HepG2 (cell line): ENCODE results near the gene URI1. TPM values are rescaled to one million over a fixed set of nuclear protein-coding genes. Genes with fewer than 3 reads are reported as not detected.

ENCODE experiments used
- ATAC-seq: fragments of 200-7000 bp; cut with Tn5 transposase; 3 replicates; pipeline ENCODE4 v1.9.1; 2020; ENCODE audit warnings: mild to moderate bottlenecking, moderate library complexity
- BruUV-seq: library from RNA; stranded (reverse); fragments of 400-500 nt; replicated peaks from 2 replicates; lab custom pipeline; 2021; lab: Mats Ljungman, UMichigan
- CTCF ChIA-PET: fragments of 300-600 bp; formaldehyde crosslinking; extraction: SDS; loops from one replicate; lab custom pipeline; 2021; ENCODE audit warnings: low total read pairs, inconsistent platforms, low intra/inter-chr PET ratio; lab: Yijun Ruan, JAX
- POLR2A ChIA-PET: fragments of 350-600 bp; sonication (Branson Sonifier 250); formaldehyde crosslinking; loops from one replicate; lab custom pipeline; 2020; ENCODE audit warnings: antibody characterized with exemption, inconsistent platforms; lab: Yijun Ruan, JAX
- DNase-seq: peaks from one replicate; pipeline ENCODE4 v3.0.0-alpha.2; 2015; ENCODE audit warnings: low spot score
- FAIRE-seq: peaks from 3 replicates; lab custom pipeline; 2011; peaks lifted over from hg19 to GRCh38; lab: Jason Lieb, UNC
- H2AFZ ChIP-seq: one replicate; pipeline ENCODE4 v1.6.1; 2011; ENCODE audit warnings: low read length, inconsistent platforms
- H3K27ac ChIP-seq: fragments of 300-600 bp; 3 replicates; pipeline ENCODE4 v1.8.0; 2011; ENCODE audit warnings: mixed run types, mild to moderate bottlenecking, mixed read lengths, low read length, inconsistent platforms; ENCODE audit not compliant: insufficient read depth; ENCODE audit errors: extremely low read length
- H3K27me3 ChIP-seq, 2 experiments: fragments of 200-600 bp in 1 of 2; 2 replicates in 1 of 2; 3 replicates in 1 of 2; pipeline versions ENCODE4 v1.6.0 to v1.8.0; 2011; ENCODE audit warnings: low read length in 2 of 2, mild to moderate bottlenecking in 2 of 2, moderate library complexity in 2 of 2, inconsistent platforms in 1 of 2; ENCODE audit not compliant: insufficient read depth in 2 of 2, control insufficient read depth in 1 of 2
- H3K36me3 ChIP-seq, 2 experiments: fragments of 200-600 bp in 1 of 2; replicated peaks in 1 of 2; 2 replicates in 1 of 2; 3 replicates in 1 of 2; pipeline versions ENCODE4 v1.5.1 to v1.8.0; 2011; ENCODE audit warnings: low read length in 2 of 2, inconsistent platforms in 1 of 2; ENCODE audit not compliant: insufficient read depth in 2 of 2, control insufficient read depth in 1 of 2
- H3K4me1 ChIP-seq: 2 replicates; pipeline ENCODE4 v1.5.1; 2012; ENCODE audit warnings: low read length, inconsistent platforms; ENCODE audit not compliant: insufficient read depth
- H3K4me2 ChIP-seq: 2 replicates; pipeline ENCODE4 v1.6.0; 2011; ENCODE audit warnings: low read depth, low read length, inconsistent platforms
- H3K4me3 ChIP-seq, 3 experiments: fragments of 200-600 bp in 1 of 3; sonication (generic), shearing (Covaris generic) in 1 of 3; replicated peaks in 1 of 3; 2 replicates each; pipeline ENCODE4 v1.5.1; 2011 to 2016; ENCODE audit warnings: low read length in 3 of 3, inconsistent platforms in 2 of 3, low read depth in 2 of 3, mild to moderate bottlenecking in 2 of 3, control low read depth in 1 of 3, mixed read lengths in 1 of 3; ENCODE audit not compliant: insufficient read depth in 1 of 3
- H3K79me2 ChIP-seq: one replicate; pipeline ENCODE4 v1.6.1; 2011; ENCODE audit warnings: low read length, inconsistent platforms; ENCODE audit not compliant: insufficient read depth
- H3K9ac ChIP-seq: 2 replicates; pipeline ENCODE4 v1.6.0; 2011; ENCODE audit warnings: mild to moderate bottlenecking, low read depth, low read length, inconsistent platforms; ENCODE audit not compliant: insufficient read depth
- H3K9me3 ChIP-seq: 2 replicates; pipeline ENCODE4 v1.5.1; 2012; ENCODE audit warnings: mild to moderate bottlenecking, low read length
- H4K20me1 ChIP-seq: 2 replicates; pipeline ENCODE4 v1.6.0; 2011; ENCODE audit warnings: inconsistent platforms, mild to moderate bottlenecking, low read length, moderate library complexity; ENCODE audit not compliant: insufficient read depth
- CC2D1A ChIP-seq: sonication (generic); formaldehyde crosslinking; IDR thresholded peaks from 2 replicates; pipeline ENCODE4 v1.8.1; 2023; ENCODE audit warnings: mild to moderate bottlenecking, missing genetic modification reagents
- CHCHD3 ChIP-seq: sonication (generic); formaldehyde crosslinking; IDR thresholded peaks from 2 replicates; pipeline ENCODE4 v1.8.0; 2022; ENCODE audit warnings: mild to moderate bottlenecking, missing genetic modification reagents, moderate library complexity
- CREB3 ChIP-seq: sonication (generic); formaldehyde crosslinking; IDR thresholded peaks from 2 replicates; pipeline ENCODE4 v1.5.0; 2020; ENCODE audit warnings: missing genetic modification reagents
- E2F1 ChIP-seq: sonication (generic); formaldehyde crosslinking; IDR thresholded peaks from 2 replicates; pipeline ENCODE4 v1.5.0; 2020; ENCODE audit warnings: missing genetic modification reagents
- ETS1 ChIP-seq: sonication (generic); formaldehyde crosslinking; IDR thresholded peaks from 2 replicates; pipeline ENCODE4 v1.4.0; 2020; ENCODE audit warnings: missing genetic modification reagents
- ETV6 ChIP-seq: sonication (generic); formaldehyde crosslinking; conservative IDR thresholded peaks from 2 replicates; pipeline ENCODE4 v1.4.0; 2020; ENCODE audit warnings: missing genetic modification reagents
- ISX ChIP-seq: sonication (generic); formaldehyde crosslinking; conservative IDR thresholded peaks from 2 replicates; pipeline ENCODE4 v1.5.0; 2020; ENCODE audit warnings: missing genetic modification reagents
- MIXL1 ChIP-seq: IDR thresholded peaks from 2 replicates; pipeline ENCODE4 v1.6.1; 2016
- MYC ChIP-seq: sonication (generic); formaldehyde crosslinking; IDR thresholded peaks from 2 replicates; pipeline ENCODE4 v1.9.0; 2021; ENCODE audit warnings: missing genetic modification reagents, borderline replicate concordance
- PITX1 ChIP-seq: sonication (generic); formaldehyde crosslinking; IDR thresholded peaks from 2 replicates; pipeline ENCODE4 v1.5.1; 2020; ENCODE audit warnings: mild to moderate bottlenecking, missing genetic modification reagents
- SMAD3 ChIP-seq: sonication (generic); formaldehyde crosslinking; IDR thresholded peaks from 2 replicates; pipeline ENCODE4 v1.4.0; 2020; ENCODE audit warnings: missing genetic modification reagents
- SOX13 ChIP-seq, 3 experiments: fragments of 450-650 bp in 1 of 3; sonication (generic) in 1 of 3; formaldehyde crosslinking in 1 of 3; IDR thresholded peaks in 2 of 3; conservative IDR thresholded peaks in 1 of 3; 2 replicates each; pipeline versions ENCODE4 v1.5.0 to v1.6.1; 2016 to 2020; ENCODE audit warnings: antibody characterized with exemption in 1 of 3, mild to moderate bottlenecking in 1 of 3, missing compliant biosample characterization in 1 of 3, missing genetic modification reagents in 1 of 3, moderate library complexity in 1 of 3
- ZNF235 ChIP-seq: sonication (generic); formaldehyde crosslinking; IDR thresholded peaks from 2 replicates; pipeline ENCODE4 v1.8.1; 2023; ENCODE audit warnings: mild to moderate bottlenecking, missing genetic modification reagents, borderline replicate concordance
- ZNF280D ChIP-seq: sonication (generic); formaldehyde crosslinking; IDR thresholded peaks from 2 replicates; pipeline ENCODE4 v1.5.1; 2020; ENCODE audit warnings: mild to moderate bottlenecking, missing genetic modification reagents
- ZNF792 ChIP-seq: IDR thresholded peaks from 2 replicates; pipeline ENCODE4 v1.6.1; 2016
- in situ Hi-C: cut with HindIII; loops from 2 replicates; pipeline ENCODE4 v1.10.0; 2017; ENCODE audit warnings: low pct_unique_long_range_greater_than_20kb; ENCODE audit not compliant: extremely low pct_ligation_motif_present
- intact Hi-C: fragments of 100-400 bp; cut with micrococcal nuclease; formaldehyde crosslinking; loops from one replicate; pipeline ENCODE4 v1.10.0; 2022; ENCODE audit not compliant: unreplicated experiment
- polyA plus RNA-seq, 8 experiments: library from polyadenylated mRNA; depleted of rRNA in 3 of 8; stranded (reverse) in 7 of 8; unstranded in 1 of 8; fragments of >200 nt; fragmentation: Illumina TruSeq in 4 of 8; extraction: Trizol in 4 of 8; gene quantifications; 2 replicates each; pipeline versions ENCODE4 v1.2.1 to v1.2.3, GENCODE V29; 2011 to 2016; ENCODE audit warnings: low read depth in 4 of 8, missing spikeins in 1 of 8, mixed read lengths in 1 of 8; ENCODE audit not compliant: insufficient read depth in 1 of 8
- total RNA-seq, 5 experiments: library from RNA; depleted of rRNA; stranded (reverse); fragments of >200 nt; fragmentation: Illumina TruSeq; extraction: Trizol; gene quantifications; 2 replicates each; pipeline ENCODE4 v1.2.3, GENCODE V29; 2016; ENCODE audit warnings: low read depth in 1 of 5

Gene URI1
- total and polyA plus RNA-seq, 2 of the 13 experiments (the other 11 are each of a cell fraction or from before 2014, with no cell fraction given) = 43.6 to 67.9 TPM

- no TSS peak for BruUV-seq
- Histone ChIP-seq H4K20me1 (no peaks in the 10 kb centered on the region), H3K4me3 (no peak overlapping the region), H2AFZ (no peak overlapping the region), H3K9me3 (no peaks in the 10 kb centered on the region), H3K27me3 (no peaks in the 10 kb centered on the region), H3K9ac (no peak overlapping the region), H3K4me2 (no peak overlapping the region), H3K36me3 (no peaks in the 10 kb centered on the region), H3K27ac (no peak overlapping the region), H3K79me2 (no peaks in the 10 kb centered on the region), H3K4me1 (no peaks in the 10 kb centered on the region)
- FAIRE-seq (no peak), ATAC-seq (no peak), DNase-seq (no peak)
- POLR2A ChIA-PET = no interaction called here
- intact Hi-C loops (no loop called here), in situ Hi-C loops (no loop called here)
- TF ChIP-seq SOX13 (IDR thresholded peaks at IDR 0.05) (no peak), SOX13 (CRISPR knock-in tag; conservative IDR thresholded peaks at IDR 0.05 in 1 of 2, IDR thresholded peaks at IDR 0.05 in 1 of 2) (no peak), SMAD3 (CRISPR knock-in tag) (no peak), CHCHD3 (CRISPR knock-in tag) (no peak), MYC (no peak), MIXL1 (CRISPR knock-in tag) (no peak), PITX1 (CRISPR knock-in tag) (no peak), CC2D1A (CRISPR knock-in tag) (no peak), ZNF792 (CRISPR knock-in tag) (no peak), ZNF280D (no peak), ETS1 (no peak), ZNF235 (CRISPR knock-in tag) (no peak), CREB3 (no peak), ISX (CRISPR knock-in tag) (no peak), ETV6 (CRISPR knock-in tag) (no peak), E2F1 (CRISPR knock-in tag) (no peak)
- CTCF ChIA-PET = no interaction called here
Measured at GRCh38 chr19:30023330-30023729, 81.3 kb downstream of the URI1 start.
